K562 (cell line): ENCODE results near the gene ITGA1. TPM values are rescaled to one million over a fixed set of nuclear protein-coding genes. Genes with fewer than 3 reads are reported as not detected.

Experiments used
- ATF2 ChIP-seq: sonication (generic); formaldehyde crosslinking; IDR thresholded peaks from 2 replicates; pipeline ENCODE4 v1.8.1; 2022; ENCODE audit warnings: missing genetic modification reagents
- BACH1 ChIP-seq: fragments of 200-800 bp; sonication (Bioruptor generic); IDR thresholded peaks from 2 replicates; pipeline ENCODE4 v1.6.1; 2016; ENCODE audit warnings: missing genetic modification characterization, missing compliant biosample characterization
- BCLAF1 ChIP-seq, 2 experiments: fragments of 450-650 bp in 1 of 2; IDR thresholded peaks; 2 replicates each; pipeline ENCODE4 v1.6.1; 2011 to 2017; ENCODE audit warnings: low read depth in 2 of 2, antibody characterized with exemption in 1 of 2, borderline replicate concordance in 1 of 2, low read length in 1 of 2, mild to moderate bottlenecking in 1 of 2, mixed read lengths in 1 of 2; ENCODE audit not compliant: control insufficient read depth in 1 of 2
- CEBPG ChIP-seq, 3 experiments: fragments of 200-800 bp in 1 of 3; sonication (Bioruptor generic) in 1 of 3; sonication (generic) in 1 of 3; formaldehyde crosslinking in 1 of 3; IDR thresholded peaks in 2 of 3; conservative IDR thresholded peaks in 1 of 3; 2 replicates each; pipeline versions ENCODE4 v1.6.1 to v1.8.0; 2016 to 2022; ENCODE audit warnings: missing compliant biosample characterization in 2 of 3, missing genetic modification characterization in 2 of 3, mild to moderate bottlenecking in 1 of 3, missing genetic modification reagents in 1 of 3
- CUX1 ChIP-seq: fragments of 200-800 bp; sonication (Bioruptor generic); IDR thresholded peaks from 2 replicates; pipeline ENCODE4 v1.6.1; 2016; ENCODE audit warnings: missing genetic modification characterization, missing compliant biosample characterization
- KDM2B ChIP-seq: fragments of 250-450 bp; sonication (Bioruptor Pico); IDR thresholded peaks from 2 replicates; pipeline ENCODE4 v1.8.0; 2021; ENCODE audit warnings: mild to moderate bottlenecking, moderate library complexity
- PHF20 ChIP-seq: fragments of 450-650 bp; IDR thresholded peaks from 2 replicates; pipeline ENCODE4 v1.6.1; 2018; ENCODE audit not compliant: partially characterized antibody
- SRSF7 ChIP-seq: fragments of 200-400 bp; formaldehyde crosslinking; optimal IDR thresholded peaks from 2 replicates; pipeline ENCODE3; 2017; ENCODE audit warnings: mild to moderate bottlenecking, low read depth, low read length
- TAF7 ChIP-seq: fragments of 450-650 bp; IDR thresholded peaks from 2 replicates; pipeline ENCODE4 v1.6.1; 2016; ENCODE audit warnings: missing genetic modification characterization, missing compliant biosample characterization
- ZNF224 ChIP-seq: sonication (generic); formaldehyde crosslinking; IDR thresholded peaks from 2 replicates; pipeline ENCODE4 v1.8.0; 2022; ENCODE audit warnings: mild to moderate bottlenecking, missing genetic modification reagents
- ZNF3 ChIP-seq: fragments of 250-450 bp; sonication (Bioruptor Pico); IDR thresholded peaks from 2 replicates; pipeline ENCODE4 v1.5.0; 2021; ENCODE audit warnings: mild to moderate bottlenecking, moderate library complexity
- polyA plus RNA-seq, 8 experiments: library from polyadenylated mRNA; depleted of rRNA in 4 of 8; stranded (reverse) in 5 of 8; unstranded in 3 of 8; fragments of >200 nt; fragmentation: Nextera tagmentation in 2 of 8; fragmentation: Illumina TruSeq in 1 of 8; extraction: Ambion mirVana in 2 of 8; extraction: Trizol in 1 of 8; gene quantifications; 2 replicates each; pipeline versions ENCODE4 v1.2.1 to v1.2.3, GENCODE V29; 2011 to 2014; ENCODE audit warnings: inconsistent platforms in 1 of 8, missing spikeins in 1 of 8
- total RNA-seq, 7 experiments: library from RNA; depleted of rRNA in 6 of 7; stranded (reverse); fragments of >200 nt in 6 of 7; fragmentation: Illumina TruSeq in 2 of 7; extraction: Trizol in 2 of 7; gene quantifications; 2 replicates each; pipeline versions ENCODE4 v1.2.1 to v1.2.3, GENCODE V29; 2011 to 2021; ENCODE audit warnings: low replicate concordance in 1 of 7

The ITGA1 gene
- total and polyA plus RNA-seq, 9 of the 15 experiments (the other 6 are each of a cell fraction or from before 2014, with no cell fraction given) = 0.04 to 0.22 TPM; not detected in 7

GRCh38 chr5:52800394-52801213, 12.9 kb downstream of the ITGA1 start (continued):
- TF ChIP-seq CUX1 (CRISPR knock-in tag) (no peak), ZNF224 (no peak), TAF7 (no peak), BCLAF1 (IDR thresholded peaks at IDR 0.05; ENCODE audit: borderline replicate concordance in 1 of 2, control insufficient read depth in 1 of 2, low read depth in 2 of 2, low read length in 1 of 2) (no peak), PHF20 (no peak), SRSF7 (no peak), ZNF3 (no peak), ATF2 (CRISPR knock-in tag) (no peak), KDM2B (CRISPR knock-in tag) (no peak), CEBPG (CRISPR knock-in tag; IDR thresholded peaks at IDR 0.05) (no peak), CEBPG (tag; conservative IDR thresholded peaks at IDR 0.05 in 1 of 2, IDR thresholded peaks at IDR 0.05 in 1 of 2) (no peak), BACH1 (tag) (no peak)
